Stimulated activated CD8-positive, alpha-beta memory T cell treated with anti-CD3 and anti-CD28 coated beads, Interleukin-4, amount 100 ng/mL, for 24 hours (primary cell): ENCODE results near the gene ANKRD49.

Source experiments
- DNase-seq: peaks from one replicate; pipeline ENCODE4 v3.0.0-alpha.2; 2020; ENCODE audit warnings: low read depth

Gene ANKRD49

GRCh38 chr11:94544646-94545263 is 51.0 kb downstream of the ANKRD49 start:
- no peak for DNase-seq

GRCh38 chr11:94545264-94546161 is 51.7 kb downstream of the ANKRD49 start:
- DNase-seq = no peak

GRCh38 chr11:94546162-94546470 is 52.3 kb downstream of the ANKRD49 start:
- no peak for DNase-seq

- no peak for DNase-seq
Observed at GRCh38 chr11:94546886-94547285, 53.1 kb downstream of the ANKRD49 start.

- DNase-seq = no peak
Observed at GRCh38 chr11:94549146-94549545, 55.4 kb downstream of the ANKRD49 start.
